Hematopoietic multipotent progenitor cell (in vitro differentiated cells): Measurements from ENCODE around the gene KREMEN1. TPM values are rescaled to one million over a fixed set of nuclear protein-coding genes. Genes with fewer than 3 reads are reported as not detected.

ENCODE experiments used
- DNase-seq, 3 donors: peaks; one replicate each; pipeline ENCODE4 v3.0.0-alpha.2; 2011 to 2015; ENCODE audit warnings: low read depth in 2 of 3, low spot score in 2 of 3
- total RNA-seq: library from RNA; depleted of rRNA; stranded (reverse); fragments of >200 nt; gene quantifications from one replicate; pipeline ENCODE4 v1.2.3, GENCODE V29; 2012

Gene KREMEN1
- total RNA-seq, 1 donor = 0.54 TPM

DNA sequence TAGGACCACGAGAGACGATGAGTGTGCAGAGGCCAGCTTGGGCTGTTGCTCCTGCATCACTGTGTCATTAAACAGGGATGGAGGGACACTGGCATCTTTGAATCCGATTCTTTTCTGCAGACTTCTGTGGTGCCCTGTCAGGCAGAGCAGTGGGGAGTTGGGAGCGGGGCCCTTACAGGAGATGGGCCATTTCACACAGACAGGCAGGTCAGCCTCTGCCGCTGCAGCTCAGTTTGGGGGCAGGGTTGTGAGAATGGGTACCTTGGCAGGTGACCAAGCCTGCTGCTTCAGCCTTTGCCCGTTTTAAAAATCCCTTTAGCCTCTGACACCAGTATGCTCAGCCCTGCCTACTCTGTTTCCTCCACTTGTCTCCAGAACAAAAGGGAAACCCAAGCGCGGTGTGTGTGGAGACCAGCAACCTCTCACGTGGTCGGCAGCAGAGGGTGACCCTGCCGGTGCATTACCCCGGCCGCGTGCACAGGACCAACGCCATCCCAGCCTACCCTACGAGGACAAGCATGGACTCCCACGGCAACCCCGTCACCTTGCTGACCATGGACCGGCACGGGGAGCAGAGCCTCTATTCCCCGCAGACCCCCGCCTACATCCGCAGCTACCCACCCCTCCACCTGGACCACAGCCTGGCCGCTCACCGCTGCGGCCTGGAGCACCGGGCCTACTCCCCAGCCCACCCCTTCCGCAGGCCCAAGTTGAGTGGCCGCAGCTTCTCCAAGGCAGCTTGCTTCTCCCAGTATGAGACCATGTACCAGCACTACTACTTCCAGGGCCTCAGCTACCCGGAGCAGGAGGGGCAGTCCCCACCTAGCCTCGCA is 23.8 kb upstream of the KREMEN1 start:
- no peak for DNase-seq

DNA sequence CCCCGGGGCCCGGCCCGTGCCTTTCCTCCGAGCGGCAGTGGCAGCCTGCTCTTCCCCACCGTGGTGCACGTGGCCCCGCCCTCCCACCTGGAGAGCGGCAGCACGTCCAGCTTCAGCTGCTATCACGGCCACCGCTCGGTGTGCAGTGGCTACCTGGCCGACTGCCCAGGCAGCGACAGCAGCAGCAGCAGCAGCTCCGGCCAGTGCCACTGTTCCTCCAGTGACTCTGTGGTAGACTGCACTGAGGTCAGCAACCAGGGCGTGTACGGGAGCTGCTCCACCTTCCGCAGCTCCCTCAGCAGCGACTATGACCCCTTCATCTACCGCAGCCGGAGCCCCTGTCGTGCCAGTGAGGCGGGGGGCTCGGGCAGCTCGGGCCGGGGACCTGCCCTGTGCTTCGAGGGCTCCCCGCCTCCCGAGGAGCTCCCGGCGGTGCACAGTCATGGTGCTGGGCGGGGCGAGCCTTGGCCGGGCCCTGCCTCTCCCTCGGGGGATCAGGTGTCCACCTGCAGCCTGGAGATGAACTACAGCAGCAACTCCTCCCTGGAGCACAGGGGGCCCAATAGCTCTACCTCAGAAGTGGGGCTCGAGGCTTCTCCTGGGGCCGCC is 23.1 kb upstream of the KREMEN1 start:
- DNase-seq = no peak

DNA sequence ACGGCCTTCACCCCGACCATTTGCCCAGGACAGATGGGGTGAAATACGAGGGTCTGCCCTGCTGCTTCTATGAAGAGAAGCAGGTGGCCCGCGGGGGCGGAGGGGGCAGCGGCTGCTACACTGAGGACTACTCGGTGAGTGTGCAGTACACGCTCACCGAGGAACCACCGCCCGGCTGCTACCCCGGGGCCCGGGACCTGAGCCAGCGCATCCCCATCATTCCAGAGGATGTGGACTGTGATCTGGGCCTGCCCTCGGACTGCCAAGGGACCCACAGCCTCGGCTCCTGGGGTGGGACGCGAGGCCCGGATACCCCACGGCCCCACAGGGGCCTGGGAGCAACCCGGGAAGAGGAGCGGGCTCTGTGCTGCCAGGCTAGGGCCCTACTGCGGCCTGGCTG is 22.4 kb upstream of the KREMEN1 start:
- no peak for DNase-seq

DNA sequence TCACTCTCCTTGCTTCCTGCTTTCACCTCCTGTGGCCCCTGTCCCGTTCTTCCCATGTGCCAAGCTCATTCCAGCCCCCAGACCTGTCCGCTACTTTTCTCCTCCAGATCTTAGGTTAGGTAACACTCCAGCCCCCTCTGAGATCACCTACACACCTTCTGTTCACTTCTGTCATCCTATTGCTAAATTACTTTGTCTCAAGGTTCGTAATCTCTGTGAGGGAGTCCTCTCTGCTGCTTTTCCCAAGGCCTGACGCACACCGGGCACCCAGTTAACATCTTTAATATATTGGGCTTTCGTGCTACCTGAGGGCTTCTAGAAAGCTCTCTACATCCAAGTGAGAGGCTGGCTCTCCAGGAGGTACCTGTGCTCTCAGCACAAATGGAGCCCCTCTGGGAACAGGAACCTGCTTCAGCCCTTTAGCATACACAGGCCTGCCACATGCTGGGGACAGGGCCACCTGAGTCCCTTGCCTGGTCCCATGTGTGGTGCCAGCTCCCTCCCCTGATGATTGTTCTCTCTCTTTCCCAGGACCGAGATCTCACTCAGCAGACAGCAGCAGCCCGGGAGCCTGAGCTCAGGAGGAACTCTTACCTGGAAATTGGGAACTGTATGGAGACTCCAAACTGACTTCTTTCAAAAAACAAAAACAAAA is 19.7 kb upstream of the KREMEN1 start:
- DNase-seq = no peak

DNA sequence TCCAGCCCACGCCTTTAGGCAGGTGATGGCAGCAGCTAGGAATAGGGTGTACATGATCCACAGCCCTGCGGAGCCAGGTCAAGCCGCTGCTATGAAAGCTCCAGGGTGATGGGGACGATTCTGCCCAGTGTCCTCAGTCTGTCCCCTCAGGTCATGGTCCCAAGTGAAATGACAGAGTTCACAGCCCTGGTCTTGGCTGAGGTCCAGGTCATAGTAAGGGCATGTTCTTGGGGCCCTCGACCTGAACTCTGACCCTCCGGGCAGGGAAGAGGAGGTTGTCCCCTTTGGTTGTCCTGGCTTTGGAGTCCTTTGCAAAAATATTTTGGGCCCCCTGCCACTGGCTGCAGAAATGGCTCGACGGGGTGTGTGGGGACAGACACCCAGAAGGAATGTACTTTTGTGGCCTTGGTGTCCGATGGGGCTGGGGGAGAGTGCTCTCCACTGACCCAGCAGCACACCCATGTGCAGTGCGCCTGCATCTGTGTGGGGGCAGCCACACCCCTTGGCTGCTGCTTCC is 18.5 kb upstream of the KREMEN1 start:
- DNase-seq = no peak

DNA sequence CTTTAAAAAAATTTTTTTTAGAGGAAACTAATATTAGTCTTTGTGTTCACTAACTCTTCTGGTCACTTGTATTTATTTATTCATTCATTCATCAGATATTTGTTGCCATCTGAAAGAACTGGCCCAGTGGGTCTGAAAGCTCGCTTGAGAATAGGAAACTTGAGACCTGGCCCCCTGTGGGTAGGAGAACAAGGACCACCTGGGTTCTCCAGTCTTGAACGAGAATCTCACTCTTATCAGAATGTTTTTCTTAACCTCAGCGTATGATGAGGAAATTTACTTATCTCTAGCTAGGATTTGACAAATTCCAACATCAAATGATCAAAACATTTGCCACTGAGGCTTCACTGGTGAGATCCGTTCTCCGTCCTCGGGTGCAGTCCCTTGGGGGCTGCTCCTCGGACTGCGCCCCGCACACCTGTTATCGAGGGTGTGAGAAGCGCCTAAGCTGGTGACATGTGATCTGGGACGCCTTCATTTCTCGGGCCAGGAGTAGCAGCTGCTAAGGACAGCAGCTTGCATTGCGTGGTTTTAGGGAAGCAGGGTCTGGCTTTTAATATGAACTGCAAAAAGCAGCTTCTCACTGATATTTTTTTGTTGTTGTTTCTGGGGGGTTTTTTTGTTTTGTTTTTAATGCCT is 17.5 kb upstream of the KREMEN1 start:
- DNase-seq = no peak

DNA sequence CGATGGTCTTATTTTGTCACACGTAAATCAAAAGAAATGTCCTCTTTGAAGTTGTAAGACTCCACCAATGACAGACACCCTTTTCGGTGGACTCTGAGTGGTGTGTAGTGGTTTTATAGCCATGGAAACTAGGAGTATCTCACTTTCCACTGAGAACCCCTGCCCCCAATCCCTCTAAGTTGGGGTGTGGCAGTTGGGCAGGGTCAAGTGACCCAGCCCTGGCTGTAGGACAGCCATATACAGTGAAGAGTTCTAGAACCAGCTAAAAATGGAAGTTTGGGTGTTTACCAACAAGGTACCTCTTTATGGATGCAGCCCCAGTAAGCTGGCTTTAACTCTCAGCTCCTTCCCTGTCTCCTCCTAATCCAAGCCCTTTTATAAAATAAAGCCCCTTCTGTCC is 16.4 kb upstream of the KREMEN1 start:
- DNase-seq = no peak

DNA sequence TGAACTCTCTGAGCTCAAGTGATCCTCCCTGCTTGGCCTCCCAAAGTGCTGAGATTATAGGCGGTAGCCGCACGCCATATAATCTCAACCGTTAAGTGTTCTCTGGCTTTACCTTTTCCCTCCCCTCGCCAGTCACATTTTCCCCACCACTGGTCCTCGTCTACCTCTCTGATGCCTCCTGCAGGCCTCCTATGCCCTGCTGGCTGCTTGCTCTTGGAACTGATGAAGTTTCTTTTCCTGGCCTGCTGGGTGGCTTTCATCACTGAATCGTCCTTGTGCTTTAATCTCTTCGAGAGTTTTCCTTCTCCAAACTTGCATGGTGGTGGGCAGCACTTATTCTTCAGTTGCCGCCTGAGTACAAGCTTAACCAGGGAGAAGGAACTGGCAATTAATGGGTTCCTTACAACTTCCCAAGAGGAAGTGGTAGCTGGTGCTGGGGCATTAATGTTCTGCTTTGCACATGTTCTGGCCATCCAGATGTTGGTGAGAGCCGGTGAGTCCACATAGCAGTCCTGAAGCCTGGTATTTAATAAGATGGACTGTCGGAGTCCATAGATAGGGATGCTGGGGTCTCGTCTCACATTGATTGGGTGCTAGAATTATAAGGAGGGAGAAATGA is 12.5 kb upstream of the KREMEN1 start:
- peak in 1 of 3 donors; percentile 26 for DNase-seq

DNA sequence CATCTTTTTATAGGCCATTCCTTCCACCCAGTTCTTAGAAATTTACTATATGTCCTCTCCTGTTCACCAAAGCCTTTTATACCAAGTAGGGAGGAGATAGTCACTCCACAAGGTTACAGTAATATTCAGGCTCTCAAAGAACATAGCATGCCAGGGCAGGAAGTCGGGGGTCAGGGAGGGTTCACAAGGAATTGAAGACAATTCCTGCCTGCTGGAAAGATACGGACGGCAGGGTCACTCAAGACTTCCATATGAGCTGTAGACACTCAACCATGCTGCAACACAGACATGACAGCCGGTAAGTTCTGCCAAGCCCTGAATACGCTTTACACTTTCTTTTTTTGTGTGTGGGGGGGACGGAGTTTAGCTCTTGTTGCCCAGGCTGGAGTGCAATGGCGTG is 11.9 kb upstream of the KREMEN1 start:
- DNase-seq = no peak

DNA sequence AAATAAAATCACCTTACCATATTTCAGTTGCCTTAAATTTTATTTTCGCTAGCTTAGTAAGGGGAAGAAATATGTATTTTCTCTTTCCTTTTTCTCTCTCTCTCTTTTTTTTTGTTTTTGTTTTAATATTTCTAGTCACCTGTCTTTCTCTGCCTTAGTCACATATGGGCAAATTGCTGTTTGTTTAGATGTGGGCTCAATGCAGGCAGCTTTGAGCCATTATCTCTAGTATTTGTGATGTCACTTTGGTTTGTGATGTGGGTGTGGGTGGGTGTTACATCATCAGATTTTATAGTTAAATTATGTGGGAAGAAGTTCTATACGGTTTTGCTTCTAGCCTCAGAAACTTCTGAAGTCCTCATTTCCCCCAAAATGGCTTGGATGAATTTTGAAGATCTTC is 11.1 kb upstream of the KREMEN1 start, which contains the start of gene C22orf31:
Gene C22orf31, minus strand, starts transcription at position 59 of the 400 bp plus-strand sequence. Its CDS starts 39 bp downstream, at position 20.
- DNase-seq = no peak

DNA sequence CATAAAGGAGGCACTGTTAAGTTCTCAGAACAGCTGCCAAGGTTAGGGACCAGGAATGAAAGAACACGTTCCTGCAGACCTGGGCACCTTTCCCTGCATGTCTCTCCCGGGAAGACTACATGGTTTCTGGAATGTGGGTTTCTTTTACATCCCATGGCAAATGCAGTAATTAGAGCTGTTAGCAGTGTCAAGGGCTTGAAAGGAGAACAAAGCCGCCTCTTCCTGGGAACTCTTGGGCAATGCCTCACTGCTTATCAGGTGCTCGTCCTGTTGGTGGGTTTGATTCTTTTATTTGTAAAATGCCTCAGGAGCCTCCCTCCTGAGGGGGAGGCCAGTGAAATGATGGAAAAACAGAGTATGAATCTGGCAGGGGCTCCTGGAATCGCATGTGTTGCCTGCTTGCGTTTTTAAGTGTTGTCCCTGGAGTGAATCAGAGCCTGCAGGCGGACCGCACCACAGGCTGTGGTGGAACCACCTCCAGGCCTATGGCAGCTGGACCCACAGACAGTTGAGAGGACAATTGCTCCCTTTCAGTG is 10.5 kb upstream of the KREMEN1 start:
- DNase-seq = no peak

DNA sequence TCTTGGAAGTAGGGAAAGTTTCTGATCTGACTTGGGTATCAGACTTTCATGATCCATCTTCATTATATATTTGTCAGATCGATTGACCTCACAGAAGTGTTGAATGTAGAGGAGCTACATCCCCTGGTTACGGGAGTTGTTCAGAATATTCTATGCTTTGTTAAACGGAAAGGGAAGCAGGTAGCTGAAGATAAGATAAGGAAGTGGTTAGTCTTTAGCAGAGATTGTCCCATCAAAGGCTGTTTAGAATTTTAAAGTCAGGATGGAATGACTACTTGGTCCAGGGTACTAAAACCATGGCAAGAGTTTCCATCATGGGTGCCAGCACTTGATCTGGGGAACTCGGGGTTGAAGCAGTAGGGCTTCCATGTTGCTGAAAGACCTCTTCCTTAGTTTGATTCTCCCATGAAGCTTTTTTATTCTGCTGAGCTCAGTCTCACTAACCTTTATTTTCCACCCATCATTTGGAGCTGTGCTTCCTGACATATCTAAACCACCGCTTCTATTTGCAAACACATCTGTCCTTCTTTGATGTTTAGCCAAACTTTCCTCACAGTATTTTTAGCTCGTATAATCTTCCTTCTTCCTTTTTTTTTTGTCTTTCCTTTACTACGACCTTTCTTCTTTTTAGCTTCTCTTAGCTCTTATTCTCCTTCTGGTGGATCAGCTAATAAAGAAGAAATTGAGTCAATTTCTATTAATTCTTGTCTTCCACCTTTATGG is 7.2 kb upstream of the KREMEN1 start:
- DNase-seq = peak in 1 of 3 donors; percentile 48

DNA sequence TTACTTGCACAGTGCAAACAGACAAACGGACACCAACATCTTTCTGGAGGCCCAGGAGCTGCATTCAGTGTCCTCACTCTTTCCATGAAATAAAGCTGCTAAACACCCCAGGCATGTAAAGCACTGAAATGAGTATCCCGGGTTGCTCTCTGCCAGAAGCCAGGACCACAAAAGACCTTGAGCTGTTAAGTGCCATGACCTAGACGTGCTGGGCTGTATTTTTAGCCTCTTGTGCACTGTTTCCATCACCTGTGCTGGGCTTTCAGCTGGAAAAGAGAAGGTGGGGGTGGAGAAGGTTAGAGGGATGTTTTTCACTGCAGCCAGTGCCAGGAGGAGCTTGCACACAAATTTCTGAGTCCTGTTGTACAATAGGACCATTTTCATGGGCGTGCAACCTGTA is 3.4 kb upstream of the KREMEN1 start:
- DNase-seq = no peak

DNA sequence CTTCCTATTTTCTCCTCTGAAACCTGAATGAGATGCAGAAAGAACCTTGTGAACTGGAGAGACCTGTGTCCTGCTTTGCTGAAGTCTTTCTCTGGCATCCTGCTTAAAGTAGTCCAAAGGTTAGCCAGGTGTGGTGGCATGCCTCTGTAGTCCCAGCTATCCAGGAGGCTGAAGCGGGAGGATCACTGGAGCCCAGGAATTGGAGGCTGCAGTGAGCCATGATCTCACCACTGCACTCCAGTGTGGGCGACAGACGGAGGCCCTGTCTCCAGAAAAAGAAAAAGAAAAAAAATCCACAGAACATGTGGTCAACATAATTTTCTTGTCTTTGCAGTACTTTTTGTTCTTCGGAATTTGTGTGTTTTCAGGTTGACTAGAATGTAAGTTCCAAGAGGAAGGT is 2.3 kb upstream of the KREMEN1 start:
- DNase-seq = no peak

DNA sequence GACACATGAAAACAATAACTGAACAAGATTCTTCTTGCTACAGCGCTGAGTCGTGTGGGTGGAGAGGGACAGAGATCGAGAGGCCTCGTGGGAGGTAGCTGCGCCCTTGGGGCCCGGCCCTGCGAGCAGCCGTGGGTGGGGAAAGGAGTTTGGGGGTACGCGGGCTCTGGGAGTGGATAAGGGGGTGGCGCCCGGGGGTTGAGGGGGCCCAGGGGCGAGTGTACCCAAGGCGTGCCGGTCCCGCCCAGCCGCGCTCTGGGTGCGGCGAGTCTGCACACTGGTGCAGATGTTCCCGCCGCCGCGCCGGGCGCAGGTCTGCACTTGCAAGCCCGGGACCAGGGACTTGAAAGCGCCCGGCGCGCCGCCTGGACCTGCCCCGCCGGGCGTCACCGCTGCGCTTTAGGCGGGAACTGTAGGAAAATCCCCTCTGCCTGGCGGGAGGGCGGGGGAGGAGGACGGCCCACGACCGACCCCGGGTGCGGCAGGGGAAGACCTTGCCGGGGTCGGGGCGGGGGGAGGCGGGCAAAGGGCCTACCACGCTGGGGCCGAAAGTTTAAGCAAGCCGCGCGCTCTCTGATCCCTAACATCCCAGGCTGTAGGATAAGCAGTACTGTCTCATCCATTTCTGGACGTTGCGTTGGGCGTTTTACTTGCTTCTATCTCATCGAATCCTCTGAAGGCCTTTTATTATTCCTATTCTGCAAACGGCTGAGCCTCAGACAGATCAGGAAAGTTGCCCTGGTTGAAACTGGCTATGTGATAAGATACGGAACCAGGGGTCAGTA is 1.4 kb upstream of the KREMEN1 start:
- DNase-seq = peak in 1 of 3 donors; percentile 35

DNA sequence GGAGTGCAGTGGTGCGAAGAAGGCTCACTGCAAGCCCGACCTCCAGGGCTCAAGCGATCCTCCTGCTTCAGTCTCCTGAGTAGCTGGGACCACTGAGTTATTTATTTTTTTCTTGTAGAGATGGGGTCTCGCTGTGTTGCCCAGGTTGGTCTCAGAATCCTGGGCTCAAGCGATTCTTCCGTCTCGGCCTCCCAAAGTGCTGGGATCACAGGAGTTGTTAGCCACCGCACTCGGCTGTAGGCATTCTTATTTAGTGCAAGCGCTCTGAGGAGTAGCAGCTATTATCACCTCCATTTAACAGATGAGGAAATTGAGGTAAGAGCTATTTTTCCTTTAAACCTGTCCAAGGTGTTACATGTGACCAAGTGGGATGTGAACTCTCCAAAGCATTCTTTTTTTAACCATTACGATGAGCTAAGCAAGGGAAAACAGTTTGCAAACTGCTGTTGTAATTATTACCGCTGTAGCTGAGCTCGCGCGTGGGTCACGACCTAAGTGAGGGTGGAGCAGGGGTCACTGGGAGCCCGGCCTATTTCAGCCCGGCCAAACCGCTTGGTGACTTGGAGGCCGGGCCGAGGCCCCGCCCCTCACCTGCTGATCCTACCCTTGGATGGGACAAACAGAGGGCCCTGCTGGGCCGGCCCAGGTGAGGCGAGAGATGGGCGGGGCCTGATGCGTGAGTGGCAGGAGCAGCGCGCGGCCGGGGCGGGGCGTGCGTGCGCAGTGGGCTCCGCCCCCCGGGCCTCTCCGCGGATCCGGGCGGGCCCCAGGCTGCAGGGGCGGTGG is 449 bp upstream of the KREMEN1 start:
- DNase-seq = peak; percentile 66 to 72 (median 67)

DNA sequence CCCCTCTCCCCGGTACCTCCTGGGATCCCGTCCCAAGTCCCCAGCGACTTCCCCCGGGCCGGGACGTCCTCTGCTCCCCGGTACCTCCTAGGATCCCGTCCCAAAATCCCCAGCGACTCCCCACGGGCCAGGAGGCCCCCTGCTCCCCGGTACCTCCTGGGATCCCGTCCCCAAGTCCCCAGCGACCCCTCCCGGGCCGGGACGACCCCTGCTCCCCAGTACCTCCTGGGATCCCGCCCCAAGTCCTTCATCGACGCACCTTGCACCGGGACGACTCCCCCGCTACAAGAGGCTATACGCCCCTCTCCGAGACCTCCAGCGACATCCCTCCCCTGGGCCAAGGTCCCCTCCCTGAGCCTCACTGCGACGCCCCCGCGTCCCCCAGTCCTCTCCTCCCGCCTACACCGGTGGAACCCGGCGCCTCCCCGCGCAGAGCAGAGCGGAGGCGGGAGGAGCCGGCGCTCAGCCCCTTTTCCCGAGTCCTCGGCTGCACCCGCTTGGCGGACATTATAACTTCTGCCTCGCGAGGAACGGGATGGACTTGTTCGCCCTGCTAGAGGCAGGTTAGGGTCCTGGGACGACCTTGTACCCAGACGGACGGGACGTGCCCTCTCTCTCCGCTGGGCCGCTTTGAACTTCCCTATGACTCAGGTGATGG is 912 bp downstream of the KREMEN1 start:
- DNase-seq = no peak
